NCI-H460 (cell line): ENCODE results near the gene MCTP2. TPM values are rescaled to one million over a fixed set of nuclear protein-coding genes. Genes with fewer than 3 reads are reported as not detected.

Experiments
- DNase-seq: peaks from one replicate; pipeline ENCODE4 v3.0.0-alpha.2; 2016; ENCODE audit warnings: low read depth; ENCODE audit errors: extremely low read depth
- total RNA-seq: library from RNA; depleted of rRNA; stranded (reverse); fragments of >200 nt; shearing (Covaris generic); gene quantifications from 2 replicates; pipeline ENCODE4 v1.2.3, GENCODE V29; 2014

Gene MCTP2
- total RNA-seq, 1 experiment from 2014 or later = 0.45 TPM

DNA sequence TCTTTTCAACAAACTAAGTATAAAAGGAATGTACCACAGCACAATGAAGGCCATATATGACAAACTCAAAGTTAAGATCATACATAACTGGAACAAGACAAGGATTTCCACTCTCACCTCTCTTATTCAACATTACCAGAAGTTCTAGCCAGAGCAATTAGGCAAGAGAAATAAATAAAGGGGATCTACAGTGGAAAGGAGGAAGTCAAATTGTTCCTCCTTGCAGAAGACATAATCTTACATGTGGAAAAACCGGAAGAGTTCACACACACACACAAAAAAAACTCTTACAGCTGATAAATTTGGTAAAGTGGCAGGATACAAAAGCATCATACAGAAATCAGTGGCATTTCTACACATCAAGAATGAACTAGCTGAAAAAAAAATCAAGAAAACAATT is 277.9 kb downstream of the MCTP2 start:
- no peak for DNase-seq

DNA sequence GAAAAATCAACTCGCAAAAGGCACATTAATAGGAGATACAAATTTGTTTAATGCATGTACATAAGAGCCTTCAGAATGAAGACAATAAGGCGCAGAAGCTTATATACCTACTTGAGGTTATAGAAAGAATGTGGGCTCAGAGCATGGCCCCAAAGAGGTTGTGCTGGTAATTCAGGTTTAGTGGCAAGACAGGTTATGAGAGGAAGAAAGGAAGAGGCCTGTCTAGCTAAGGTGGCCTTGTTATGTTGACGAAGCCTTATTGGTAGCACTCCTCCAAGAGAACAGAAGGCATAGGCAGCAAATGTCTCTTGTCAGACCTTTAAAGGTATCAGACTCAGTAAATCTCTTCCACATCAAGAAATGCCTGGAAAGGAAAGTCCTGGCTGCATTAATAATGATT is 290.8 kb downstream of the MCTP2 start:
- no peak for DNase-seq

DNA sequence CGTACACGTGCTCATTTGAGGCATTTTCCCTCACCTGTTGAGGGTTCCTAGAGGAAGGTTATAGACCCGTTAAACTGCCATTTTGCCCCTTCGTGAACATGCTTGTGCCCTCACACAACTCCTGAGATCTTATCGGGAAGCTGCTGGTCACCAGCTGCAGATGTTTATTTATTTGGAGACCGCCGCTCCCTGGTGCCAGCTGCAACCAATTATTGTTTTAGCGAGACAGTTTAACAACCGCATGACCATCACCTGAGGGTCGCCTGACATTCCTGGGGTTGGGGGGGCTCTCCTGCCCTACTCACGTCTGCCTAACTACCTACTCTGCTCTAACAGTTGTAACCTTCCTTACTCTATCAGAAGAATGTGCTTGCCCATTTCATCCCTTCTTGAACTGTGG is 292.5 kb downstream of the MCTP2 start:
- DNase-seq = no peak

DNA sequence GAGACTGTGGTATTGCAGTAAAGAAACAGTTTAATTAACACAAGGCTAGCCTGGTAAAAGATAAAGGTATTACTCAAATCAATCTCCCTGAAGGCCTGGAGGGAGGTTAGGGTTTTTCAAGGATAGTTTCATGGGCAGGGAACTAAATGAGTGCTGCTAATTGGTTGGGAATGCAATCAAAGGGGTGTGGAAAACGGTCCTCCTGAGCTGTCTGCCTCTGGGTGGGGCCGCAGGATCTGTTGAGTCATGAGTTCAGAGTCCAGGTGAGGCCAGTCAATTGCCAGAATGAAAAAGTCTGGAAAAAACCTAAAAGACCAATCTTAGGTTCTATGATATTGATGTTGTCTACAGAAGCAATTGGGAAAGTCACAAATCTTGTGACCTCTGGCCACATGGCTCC is 293.2 kb downstream of the MCTP2 start:
- DNase-seq = no peak

DNA sequence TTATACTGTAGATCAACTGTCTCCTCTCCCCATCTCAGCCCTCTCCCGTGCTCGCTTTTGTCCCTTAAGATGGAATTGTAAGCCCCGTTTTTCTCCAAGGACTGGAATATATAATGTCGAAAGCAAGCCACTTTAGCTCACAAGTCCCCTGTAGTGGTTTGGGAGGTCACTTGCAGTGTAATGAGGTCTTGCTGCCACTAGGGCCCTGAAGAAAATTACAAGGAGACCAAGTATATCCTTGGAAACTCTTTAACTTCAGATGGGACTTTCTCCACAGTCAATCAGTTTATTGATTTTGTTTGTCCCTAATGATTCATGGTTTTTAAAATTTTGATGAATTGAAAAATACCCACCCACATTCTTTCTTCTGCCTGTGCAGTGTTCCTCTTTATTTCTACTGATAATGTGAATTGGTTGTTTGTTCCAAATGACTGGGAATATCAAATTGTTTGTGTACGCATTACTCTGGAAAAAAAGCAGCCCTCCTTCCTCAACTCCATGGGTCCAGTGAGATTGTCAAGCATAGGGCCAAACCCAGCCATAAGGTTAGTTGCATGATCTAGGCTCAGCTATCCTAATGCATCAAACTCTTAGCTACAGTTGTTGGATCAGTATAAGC is 294.8 kb downstream of the MCTP2 start:
- DNase-seq = no peak

DNA sequence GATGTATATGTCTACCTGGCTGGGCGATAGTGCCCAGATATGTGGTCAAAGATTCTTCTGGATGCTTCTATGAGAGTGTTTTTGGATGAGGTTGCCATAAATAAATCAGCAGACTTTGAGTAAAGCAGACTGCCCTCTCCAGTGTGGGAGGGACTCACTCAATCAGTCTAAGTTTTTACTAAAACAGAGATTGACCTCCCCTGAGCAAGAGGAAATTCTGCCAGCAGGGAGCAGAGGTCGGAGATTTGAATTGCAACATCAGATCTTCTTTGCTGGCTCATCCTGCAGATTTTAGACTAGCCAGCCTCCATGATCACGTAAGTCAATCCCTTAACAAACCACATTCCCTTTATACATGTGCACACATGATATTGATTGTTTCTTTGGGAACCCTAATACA is 300.9 kb downstream of the MCTP2 start:
- no peak for DNase-seq
